Activated CD4-positive, CD25-positive, alpha-beta regulatory T cell treated with anti-CD3 and anti-CD28 coated beads, Interleukin-2, amount 50 U/mL, for 16 hours (primary cell): ENCODE data around the gene ATXN3.

Source experiments
- DNase-seq: peaks from one replicate; pipeline ENCODE4 v3.0.0-alpha.2; 2020; ENCODE audit warnings: low read depth, low spot score

The ATXN3 gene

DNA sequence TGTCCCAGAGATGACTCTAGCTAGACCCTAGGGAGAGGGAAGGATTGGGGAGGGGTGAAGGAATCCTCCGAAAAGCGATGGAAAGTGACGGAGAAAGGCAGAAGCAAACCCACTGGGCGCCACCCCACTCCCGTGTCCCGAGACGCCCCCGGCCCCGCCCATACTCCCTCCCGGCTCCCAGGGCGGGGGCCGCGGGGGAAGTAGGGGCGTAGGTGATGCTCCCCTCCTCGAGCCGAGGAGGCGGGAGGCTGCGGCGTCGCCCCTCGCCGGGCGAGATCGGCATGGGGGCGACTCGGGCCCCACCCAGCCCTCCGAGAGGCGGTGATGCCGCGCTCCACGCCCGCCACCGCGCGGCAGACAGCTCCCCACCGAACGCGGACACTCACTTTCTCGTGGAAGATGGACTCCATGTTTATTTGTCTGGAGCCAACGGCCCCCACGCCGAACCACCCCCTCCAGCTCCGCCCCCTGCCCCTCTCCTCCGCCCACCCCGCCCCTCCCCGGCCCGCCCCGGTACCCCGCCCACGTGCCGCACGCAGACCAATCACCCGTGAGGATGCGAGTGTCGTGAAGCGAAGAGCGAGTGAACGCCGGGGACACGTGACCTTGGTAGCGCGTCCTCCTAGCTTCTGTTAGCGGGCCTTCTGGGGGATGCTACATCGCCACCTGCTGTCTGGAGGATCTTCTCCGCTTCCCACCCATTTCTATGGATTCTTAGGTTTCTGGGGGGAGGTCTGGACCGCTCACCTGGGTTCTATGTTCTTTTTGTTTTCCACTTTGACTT, at the start of gene ATXN3:
Gene ATXN3 (minus strand): TSS at position 440 of the 784 bp plus-strand sequence. CDS start 30 bp downstream, at position 410.
- DNase-seq = peak; percentile 92

DNA sequence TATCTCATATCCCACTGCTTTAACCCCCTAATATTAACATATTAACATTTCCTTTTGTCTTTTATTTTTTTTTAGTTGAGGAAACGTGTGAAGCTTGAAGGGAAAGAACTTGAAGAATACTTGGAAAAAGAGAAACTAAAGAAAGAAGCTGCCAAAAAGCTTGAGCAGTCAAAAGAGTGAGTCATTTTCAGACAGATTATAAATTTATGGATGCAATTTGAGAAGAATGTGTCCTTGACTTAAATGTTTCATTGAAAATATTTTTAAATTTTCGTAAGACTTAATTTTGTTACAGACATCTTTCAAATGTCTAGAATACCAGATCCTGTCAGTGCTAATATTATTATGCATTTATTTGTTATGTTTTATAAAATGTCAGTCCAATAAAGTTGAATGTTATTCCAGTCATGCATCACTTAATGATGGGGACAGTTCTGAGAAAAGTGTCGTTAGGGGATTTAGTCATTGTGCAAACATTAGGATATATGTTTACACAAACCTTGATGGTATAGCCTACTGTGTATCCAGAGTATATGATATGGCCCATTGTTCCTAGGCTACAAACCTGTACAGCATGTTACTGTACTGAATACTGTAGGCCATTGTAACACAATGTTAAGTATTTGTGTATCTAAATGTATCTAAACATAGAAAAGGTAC, 48.0 kb upstream of the ATXN3 start:
- DNase-seq = no peak

DNA sequence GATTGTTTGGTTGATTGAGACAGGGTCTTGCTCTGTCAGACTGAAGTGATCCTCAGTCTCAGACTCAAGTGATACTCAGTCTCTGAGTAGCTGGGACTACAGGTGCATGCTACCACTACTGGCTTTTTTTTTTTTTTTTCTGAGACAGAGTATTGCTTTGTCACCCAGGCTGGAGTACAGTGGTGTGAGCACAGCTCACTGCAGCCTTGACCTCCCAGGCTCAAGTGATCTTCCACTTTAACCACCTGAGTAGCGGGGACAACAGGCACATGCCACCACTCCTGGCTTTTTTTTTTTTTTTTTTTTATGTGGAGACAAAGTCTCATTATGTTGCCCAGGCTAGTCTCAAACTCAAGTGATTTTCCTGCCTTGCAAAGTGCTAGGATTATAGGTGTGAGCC, 47.2 kb upstream of the ATXN3 start:
- DNase-seq = no peak

DNA sequence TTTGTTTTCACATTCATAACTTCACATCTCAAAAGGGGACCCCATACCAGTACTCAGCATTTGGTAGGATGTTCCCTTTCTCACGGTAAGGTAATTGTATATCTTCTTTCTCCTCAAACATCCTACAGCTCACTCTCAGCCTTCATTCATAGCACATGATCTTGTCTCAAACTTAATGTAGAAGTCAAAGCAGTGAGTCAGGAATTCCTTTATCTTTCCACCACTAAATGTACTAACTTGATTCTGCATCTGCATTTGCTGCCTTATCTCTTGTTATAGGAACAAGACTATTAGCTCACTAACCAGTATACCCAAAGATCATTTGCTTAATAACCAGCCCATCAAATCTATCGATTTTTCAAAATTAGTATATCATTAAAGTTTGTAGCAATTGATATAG, 38.3 kb upstream of the ATXN3 start:
- no peak for DNase-seq

DNA sequence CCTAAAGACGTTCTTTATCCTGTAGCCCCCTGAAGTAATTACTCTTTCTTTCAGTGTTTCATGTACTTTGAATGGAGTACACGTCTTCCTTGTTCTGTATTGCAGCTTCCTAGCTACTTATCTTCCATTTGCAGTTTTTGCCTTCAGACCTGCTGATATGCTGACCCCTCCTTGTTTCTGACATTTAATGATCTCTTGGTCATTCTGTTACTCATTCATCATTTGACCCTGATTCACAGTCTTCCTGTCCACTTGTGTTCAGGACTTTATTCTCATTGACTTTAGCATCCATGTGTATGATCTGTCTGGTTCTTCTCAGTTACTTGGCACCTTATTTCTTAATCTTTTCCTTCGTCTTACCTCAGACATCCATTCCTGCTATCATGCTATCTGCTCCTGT, 37.6 kb upstream of the ATXN3 start:
- DNase-seq = no peak

DNA sequence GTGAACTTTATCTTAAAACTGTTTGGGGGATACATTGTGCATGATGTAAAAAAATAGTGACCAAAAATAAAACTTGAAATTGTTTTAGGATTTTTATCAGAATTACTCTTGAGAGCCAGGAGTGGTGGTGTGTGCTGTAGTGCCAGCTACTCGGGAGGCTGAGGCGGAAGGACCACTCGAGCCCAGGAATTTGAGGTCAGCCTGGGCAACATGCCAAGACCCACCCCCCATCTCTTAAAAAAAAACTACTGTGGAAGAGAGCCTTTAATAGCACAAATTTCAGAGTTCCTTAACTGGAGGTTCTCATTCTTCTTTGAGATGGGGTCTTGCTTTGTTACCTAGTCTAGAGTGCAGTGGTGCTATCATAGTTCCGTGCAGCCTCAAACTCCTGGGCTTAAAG, 36.9 kb upstream of the ATXN3 start:
- DNase-seq = no peak

DNA sequence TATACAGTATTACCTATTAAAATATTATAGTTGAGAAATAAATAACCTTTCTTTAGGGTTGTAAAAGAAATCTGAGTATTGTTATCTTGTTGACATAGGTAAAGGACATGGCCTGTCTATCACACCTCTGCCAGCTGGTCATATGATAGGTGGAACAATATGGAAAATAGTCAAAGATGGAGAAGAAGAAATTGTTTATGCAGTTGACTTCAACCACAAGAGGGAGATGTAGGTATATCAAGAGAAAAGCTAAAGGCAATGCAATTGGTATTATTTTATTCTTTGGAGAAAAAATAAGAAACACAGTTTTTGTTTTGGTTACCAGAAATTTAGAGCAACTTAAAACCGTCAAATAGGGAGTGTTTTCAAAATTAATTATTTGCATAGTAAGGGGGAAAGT, 28.9 kb upstream of the ATXN3 start:
- no peak for DNase-seq

DNA sequence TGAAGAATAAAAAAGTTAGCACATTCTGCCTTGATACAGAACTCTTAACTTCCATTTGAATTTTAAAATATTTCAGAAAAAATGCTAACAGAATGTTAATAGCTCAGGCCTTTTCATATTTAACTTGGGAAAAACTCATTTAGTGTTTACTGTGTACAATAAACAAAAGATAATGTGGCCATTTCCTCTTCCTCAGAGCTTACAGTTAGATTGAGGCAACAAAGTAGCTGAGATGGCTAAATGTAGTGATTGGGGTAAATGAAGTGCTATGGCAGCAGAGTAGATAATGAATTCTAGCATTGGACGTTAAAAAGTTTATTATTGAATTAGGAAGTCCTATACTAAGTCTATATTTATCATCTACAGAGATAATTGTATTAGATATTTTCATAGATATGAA, 28.1 kb upstream of the ATXN3 start:
- no peak for DNase-seq

DNA sequence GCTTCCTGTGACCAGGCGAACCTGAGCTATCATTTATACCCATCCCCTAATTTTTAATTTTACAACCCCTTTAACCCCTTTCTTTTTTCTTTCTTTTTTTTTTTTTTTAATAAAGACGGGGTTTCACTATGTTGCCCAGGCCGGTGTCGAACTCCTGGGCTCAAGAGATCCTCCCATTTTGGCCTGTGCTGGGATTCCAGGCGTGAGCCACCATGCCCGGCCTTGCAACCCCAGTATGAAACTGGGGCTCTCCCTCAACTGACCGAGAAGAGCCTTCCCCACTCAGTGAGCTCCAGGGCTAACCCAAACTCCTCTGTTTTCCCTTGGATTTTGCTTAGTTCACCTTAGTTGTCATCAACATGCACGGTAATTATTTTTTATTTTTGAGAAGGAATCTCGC, 16.4 kb upstream of the ATXN3 start:
- DNase-seq = no peak

DNA sequence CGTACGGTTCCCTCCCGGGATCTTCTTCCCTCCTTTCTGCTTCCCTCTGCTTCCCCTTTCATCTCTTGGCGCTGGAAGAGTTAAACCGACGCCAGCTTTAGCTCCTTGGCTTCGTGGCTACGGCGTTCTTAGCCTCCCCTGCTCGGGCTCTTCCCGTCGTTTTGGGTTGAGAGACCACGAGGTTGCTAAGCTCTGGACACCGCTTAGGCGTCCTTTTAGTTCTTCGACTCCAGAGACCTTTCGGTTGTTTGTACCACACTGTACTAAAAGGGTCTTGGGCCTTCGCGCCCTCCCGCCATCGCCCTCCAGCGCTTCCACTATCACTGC, 15.9 kb upstream of the ATXN3 start:
- no peak for DNase-seq

DNA sequence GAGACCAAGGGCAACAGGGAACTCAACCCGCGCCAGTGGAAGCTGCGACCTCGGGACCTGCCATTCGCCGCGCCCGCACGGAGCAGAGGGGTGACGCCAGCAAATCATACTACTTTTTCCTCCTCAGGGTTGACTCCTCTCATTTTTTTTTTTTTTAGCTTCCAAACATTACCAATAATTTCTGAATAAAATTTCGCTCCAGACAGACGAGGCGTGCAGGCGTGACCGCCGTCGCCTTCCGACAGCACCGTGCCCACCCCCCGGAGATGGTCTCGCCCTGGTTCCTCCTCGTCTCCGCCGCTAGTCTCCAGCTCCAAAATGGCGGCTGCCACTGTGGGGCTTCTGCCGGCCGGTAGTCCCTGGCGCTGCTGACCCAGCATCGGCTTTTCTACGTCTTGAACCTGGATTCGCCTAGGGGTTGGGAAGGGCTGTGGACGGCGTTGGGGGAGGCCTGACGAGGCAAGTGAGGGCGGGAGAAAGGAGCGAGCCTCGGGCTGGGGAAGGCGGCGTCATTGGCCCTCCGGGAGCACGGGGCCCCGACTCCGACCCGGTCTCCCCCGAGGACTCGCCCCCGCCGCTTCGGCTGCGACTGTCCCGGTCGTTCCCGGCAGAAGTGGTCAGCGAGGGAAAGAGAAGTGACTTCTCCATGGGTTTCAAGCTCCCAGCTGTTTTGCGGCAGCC, 15.4 kb upstream of the ATXN3 start, which contains the start of the genes CPSF2 and NDUFB1:
Gene CPSF2 (plus strand): TSS at position 300 of the 681 bp plus-strand sequence. CDS start 9,016 bp downstream, outside the sequence.
Gene NDUFB1 (minus strand): TSS at position 37 of the 681 bp plus-strand sequence. CDS start 4,069 bp downstream, outside the sequence.
- DNase-seq = peak; percentile 67

DNA sequence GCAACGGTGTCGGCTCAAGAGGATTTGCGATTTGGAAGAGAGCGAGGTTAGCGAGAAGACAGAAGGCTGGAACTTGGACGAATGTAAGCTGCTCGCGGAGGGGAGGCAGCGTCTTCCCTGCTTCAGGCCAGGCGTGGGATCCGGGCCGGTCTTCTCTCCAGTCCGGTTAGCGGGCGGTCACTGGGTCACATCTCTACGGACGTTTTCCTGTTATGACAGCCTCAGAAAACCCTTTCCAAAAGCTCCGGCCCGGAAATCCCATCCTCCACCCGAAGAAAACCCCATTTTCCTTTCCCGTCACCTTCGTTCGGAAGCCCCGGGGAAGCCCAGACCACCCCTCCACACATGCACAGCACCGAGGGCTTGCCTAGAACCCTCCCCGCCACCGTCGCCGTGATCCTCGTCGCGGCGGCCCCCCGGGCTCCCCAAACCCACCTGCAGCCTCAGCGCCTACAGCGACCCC, 14.9 kb upstream of the ATXN3 start:
- DNase-seq = no peak

DNA sequence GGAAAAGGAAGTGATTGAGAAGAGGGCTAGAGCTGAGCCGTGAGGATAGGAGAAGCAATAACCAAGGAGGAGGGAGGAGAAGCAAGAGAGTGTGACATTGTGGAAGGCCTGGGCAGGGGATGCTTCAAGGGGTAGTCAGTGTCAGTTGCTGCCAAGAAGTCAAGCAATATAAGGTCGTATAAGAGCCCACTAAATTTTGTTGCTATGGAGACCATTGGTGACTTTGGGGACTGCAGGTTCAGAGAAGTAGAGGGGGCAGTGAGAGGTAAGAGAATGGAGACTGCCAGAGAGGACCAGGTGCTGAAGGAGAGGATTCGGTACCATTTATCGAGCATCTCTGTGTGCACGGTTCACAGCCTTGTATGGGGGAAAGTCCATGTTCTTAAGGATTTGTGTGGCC, 3.1 kb upstream of the ATXN3 start:
- DNase-seq = no peak

DNA sequence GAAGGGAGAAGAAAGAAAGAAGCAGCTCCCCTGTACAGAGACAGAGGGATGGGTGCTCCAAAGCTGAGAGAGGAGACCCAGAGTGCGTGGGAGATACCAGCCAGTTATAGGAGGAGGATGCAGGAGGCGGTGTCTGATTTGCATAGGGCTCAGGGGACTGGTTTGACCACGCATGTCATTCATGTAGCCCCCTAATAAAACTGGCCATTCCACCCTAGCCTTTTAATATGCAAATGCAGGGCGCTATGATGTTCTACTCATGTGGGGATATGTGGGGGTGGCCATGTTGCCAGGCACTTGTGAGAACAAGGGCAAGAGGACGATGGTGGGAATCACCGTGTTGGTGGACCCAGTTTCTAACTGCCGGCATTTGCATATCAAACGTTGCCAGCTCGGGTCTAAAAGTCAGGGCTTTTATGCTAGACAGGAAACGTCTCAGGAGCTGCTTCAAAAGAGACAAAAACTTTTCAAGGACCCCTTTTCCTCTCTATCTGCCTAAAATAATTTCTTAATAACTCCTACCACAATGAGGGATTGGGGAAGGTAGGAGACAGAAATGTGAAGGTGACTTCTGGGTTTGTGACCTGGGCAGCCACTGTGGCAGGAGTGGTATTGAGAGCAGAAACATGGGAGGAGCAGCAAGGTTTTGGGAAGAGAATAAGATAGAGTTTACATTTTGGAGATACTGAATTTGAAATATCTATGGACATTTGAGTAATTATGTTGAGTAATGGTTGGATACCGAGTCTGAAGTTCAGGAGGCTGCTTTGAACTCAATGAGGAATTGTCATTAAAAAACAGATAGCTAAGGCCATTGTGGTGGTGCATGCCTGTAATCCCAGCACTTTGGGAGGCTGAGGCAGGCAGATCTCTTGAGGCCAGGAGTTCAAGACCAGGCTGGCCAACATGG, 2.2 kb upstream of the ATXN3 start:
- no peak for DNase-seq

DNA sequence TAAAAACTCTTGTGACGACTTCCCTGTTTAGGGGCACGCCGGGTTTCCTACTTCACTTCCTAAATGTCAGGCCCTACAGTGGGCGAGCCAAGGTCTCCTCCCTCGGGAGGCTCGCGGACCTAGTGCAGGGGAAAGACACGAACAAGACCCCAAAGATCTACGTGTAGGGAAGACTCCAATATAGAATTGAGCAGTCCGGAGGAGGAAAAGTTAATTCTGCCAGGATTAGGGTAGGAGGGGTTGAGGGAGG, 564 bp downstream of the ATXN3 start:
- no peak for DNase-seq

DNA sequence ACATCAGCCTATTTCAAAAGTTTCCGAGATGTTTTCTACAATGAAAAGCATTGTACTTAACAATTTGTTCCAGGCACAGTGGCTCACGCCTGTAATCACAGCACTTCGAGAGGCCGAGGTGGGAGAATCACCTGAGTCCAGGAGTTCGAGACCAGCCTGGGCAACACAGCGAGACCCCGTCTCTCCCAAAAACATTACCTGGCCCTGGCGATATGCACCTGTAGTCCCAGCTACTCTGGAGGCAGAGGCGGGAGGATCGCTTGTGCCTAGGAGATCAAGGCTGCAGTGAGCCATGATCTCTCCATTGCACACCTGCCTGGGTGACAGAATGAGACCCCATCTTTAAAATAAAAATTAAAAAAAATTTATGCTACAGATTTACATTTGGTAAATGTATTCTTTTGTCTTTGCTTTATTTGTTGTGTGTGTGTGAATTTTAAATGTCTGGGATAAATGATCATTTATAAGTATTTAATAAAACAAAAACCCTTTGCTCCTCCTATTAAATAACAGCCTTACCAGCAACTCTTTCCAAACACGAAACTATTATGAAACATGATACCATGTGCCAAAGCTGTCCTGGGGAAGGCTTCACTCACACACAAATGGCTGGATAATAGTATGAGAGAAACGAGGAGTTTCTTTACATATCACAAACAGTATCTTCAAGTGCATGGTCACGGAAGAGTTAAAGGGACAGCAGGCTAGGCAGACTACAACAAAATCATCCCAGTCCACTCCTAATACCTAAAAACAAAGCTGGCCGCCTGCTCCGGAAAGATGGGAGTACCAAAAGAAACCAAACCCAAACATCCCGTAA, 1.1 kb downstream of the ATXN3 start:
- DNase-seq = no peak

DNA sequence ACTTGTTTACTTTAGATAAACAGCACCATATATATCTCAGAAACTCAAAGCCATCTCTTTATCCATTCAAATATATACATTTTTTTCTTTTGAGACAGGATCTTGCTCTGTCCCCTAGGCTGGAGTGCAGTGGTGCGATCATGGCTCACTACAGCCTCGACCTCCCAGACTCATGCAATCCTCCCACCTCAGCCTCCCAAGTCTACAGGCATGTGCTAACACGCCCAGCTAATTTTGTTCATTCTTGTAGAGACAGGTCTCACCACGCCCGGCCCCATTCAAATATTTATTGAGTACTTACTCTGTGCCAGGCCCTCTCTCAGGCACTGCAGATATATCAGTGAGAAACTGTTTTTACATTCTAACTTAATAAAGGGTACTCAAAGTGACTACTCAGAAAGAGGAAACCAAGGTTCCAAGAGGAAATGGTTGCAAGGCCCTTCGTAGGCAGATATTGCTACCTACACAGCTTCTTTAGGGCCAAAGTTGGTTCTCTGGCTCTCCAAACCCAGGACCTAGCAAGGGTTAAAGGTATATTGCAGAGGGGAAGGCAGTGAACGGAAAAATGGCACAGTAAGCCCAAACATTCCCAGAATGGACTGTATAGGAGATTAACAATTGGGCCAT, 2.9 kb downstream of the ATXN3 start:
- no peak for DNase-seq

DNA sequence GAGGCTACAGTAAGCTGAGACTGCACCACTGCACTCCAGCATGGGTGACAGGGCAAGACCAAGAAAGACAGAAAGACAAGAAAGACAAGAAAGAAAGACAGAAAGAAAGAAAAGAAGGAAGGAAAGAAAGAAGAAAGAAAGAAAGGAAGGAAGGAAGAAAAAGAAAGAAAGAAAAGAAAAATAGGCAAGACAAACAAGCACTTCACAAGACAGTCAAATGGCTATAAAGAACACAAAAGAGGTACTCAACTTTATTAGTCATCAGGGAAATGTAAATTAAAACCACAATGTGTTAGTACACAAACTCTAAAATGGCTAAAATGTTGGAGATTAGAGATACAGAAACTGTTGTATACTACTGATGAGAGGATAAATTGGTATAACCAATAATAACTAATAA, 6.6 kb downstream of the ATXN3 start:
- no peak for DNase-seq

DNA sequence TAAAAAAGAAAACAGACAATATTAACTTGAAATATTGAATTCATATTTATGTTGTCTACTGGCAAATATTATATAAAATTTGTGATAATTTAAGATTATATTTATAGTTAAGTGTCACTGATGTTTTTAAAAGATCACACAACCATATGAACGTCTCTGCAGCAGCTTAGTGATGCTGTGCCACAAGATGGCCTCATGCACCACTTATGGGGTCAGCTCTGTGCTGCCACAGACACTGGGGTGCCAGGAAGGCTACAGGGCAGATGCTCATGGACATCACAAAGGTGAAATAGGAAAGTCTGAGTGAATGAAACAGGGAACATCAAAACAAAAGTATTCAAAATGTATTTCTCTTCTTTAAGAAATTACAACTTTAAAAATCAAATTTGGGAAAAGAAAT, 13.1 kb downstream of the ATXN3 start:
- no peak for DNase-seq

DNA sequence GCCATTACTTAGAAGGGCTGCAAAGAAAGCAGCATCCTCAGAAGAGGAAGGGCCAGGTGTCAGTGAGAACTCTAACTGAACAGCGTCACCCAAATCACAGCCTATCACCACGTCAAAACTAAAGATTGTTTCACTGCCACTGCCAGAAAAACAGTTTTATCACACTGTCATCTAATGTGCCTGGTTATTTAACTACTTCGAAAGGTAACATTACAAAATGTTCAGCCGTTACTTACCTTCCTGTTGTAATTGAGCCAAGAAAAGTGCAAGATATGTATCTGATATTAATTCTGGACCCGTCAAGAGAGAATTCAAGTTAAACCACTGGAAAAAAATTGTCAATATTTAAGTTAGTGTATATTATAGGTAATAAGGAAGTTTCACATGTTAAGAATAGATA, 17.9 kb downstream of the ATXN3 start:
- no peak for DNase-seq
